ENCODE measurements around the gene OSBPL3.

GRCh38 chr7:24863626-24864025, 116.4 kb downstream of the OSBPL3 start:
- TF ChIP-seq EZH2 (IDR thresholded peaks at IDR 0.05; ENCODE audit: insufficient read depth, poor library complexity, severe bottlenecking) (no peak), EZH2phosphoT487 (IDR thresholded peaks at IDR 0.05; ENCODE audit: insufficient read depth, low read depth) (no peak)

Measured in GM23248 (cell line).